Gastroesophageal sphincter (tissue), 4 donors: ENCODE measurements around the gene RRH. TPM values are rescaled to one million over a fixed set of nuclear protein-coding genes. Genes with fewer than 3 reads are reported as not detected.
"Not testable (repeated sequence)": the region's sequence is repeated elsewhere in the genome, so short reads cannot be mapped to it uniquely, and the experiment has no call there.

ENCODE experiments used
- ATAC-seq: fragments of 150-250 bp; one replicate; pipeline ENCODE4 v1.9.1; 2016; ENCODE audit warnings: mild to moderate bottlenecking, moderate library complexity
- H3K27ac ChIP-seq, 4 donors: fragments of 200-600 bp; sonication (generic) in 3 of 4; 1 replicate in 3 of 4; 2 replicates in 1 of 4; pipeline ENCODE4 v1.5.1; 2016 to 2019
- H3K27me3 ChIP-seq: fragments of 200-600 bp; sonication (generic); one replicate; pipeline ENCODE4 v1.5.1; 2019
- H3K36me3 ChIP-seq, 2 donors: fragments of 200-600 bp; sonication (generic); one replicate each; pipeline ENCODE4 v1.5.1; 2019; ENCODE audit warnings: control low read depth in 1 of 2
- H3K4me1 ChIP-seq, 3 donors: fragments of 200-600 bp; sonication (generic); 1 replicate in 2 of 3; 2 replicates in 1 of 3; pipeline ENCODE4 v1.5.1; 2016 to 2019; ENCODE audit warnings: control low read depth in 2 of 3
- H3K4me3 ChIP-seq, 2 donors: fragments of 200-600 bp; sonication (generic); one replicate each; pipeline ENCODE4 v1.5.1; 2019; ENCODE audit warnings: mild to moderate bottlenecking in 1 of 2, moderate library complexity in 1 of 2
- H3K9me3 ChIP-seq, 3 donors: fragments of 200-600 bp; sonication (generic); one replicate each; pipeline ENCODE4 v1.5.1; 2017 to 2019; ENCODE audit warnings: control low read depth in 2 of 3
- EP300 ChIP-seq: sonication (generic); formaldehyde crosslinking; IDR thresholded peaks from one replicate; pipeline ENCODE4 v1.6.1; 2017; ENCODE audit warnings: antibody characterized with exemption, mild to moderate bottlenecking
- POLR2A ChIP-seq, 2 donors: fragments of 450-650 bp; IDR thresholded peaks; one replicate each; pipeline ENCODE4 v1.6.1; 2017; ENCODE audit warnings: antibody characterized with exemption in 2 of 2, mild to moderate bottlenecking in 2 of 2, moderate library complexity in 1 of 2
- POLR2AphosphoS5 ChIP-seq: sonication (generic); formaldehyde crosslinking; IDR thresholded peaks from one replicate; pipeline ENCODE4 v1.6.1; 2017; ENCODE audit warnings: antibody characterized with exemption
- WGBS, 2 donors: methylation state at CpG; one replicate each; pipeline ENCODE4 v1.1.5; 2018; ENCODE audit warnings: low coverage in 1 of 2; 5-methylcytosine and 5-hydroxymethylcytosine counted together
- total RNA-seq, 4 donors: library from RNA; depleted of rRNA; stranded (reverse); fragments of >200 nt; gene quantifications; one replicate each; pipeline ENCODE4 v1.1.0, GENCODE V29; 2016
- TF ChIP-seq, protein P1 (sequence below), 4 experiments: fragments of 200-600 bp in 2 of 4; fragments of 450-650 bp in 2 of 4; sonication (generic) in 1 of 4; IDR thresholded peaks; one replicate each; pipeline ENCODE4 v1.5.1; 2017 to 2019; ENCODE audit warnings: antibody characterized with exemption in 4 of 4, mild to moderate bottlenecking in 2 of 4, moderate library complexity in 2 of 4

RRH gene
- total RNA-seq, result under 1 TPM in 1 of 4 donors, not detected in 3; 0.27 TPM

- Histone ChIP-seq H3K4me1 (no peaks in the 10 kb centered on the region), H3K27me3 (no peaks in the 10 kb centered on the region), H3K36me3 (peaks cover 2 to 40% of the 10 kb centered on the region in 2 donors), H3K9me3 (no peaks in the 10 kb centered on the region), H3K27ac (no peak within 1 kb of the TSS), H3K4me3 (no peak within 1 kb of the TSS)
- 86 to 91% methylated on average over 2 of the region's 2 CpGs for WGBS, 2 donors
- TF ChIP-seq POLR2A (IDR thresholded peaks at IDR 0.05) (no peak), POLR2AphosphoS5 (no peak), EP300 (no peak)
- TF ChIP-seq, protein P1, sequence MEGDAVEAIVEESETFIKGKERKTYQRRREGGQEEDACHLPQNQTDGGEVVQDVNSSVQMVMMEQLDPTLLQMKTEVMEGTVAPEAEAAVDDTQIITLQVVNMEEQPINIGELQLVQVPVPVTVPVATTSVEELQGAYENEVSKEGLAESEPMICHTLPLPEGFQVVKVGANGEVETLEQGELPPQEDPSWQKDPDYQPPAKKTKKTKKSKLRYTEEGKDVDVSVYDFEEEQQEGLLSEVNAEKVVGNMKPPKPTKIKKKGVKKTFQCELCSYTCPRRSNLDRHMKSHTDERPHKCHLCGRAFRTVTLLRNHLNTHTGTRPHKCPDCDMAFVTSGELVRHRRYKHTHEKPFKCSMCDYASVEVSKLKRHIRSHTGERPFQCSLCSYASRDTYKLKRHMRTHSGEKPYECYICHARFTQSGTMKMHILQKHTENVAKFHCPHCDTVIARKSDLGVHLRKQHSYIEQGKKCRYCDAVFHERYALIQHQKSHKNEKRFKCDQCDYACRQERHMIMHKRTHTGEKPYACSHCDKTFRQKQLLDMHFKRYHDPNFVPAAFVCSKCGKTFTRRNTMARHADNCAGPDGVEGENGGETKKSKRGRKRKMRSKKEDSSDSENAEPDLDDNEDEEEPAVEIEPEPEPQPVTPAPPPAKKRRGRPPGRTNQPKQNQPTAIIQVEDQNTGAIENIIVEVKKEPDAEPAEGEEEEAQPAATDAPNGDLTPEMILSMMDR (IDR thresholded peaks at IDR 0.05), result no peak
- ATAC-seq, result no peak
Measured at GRCh38 chr4:109827672-109828071, at the start of gene RRH. RRH (plus strand) TSS chr4:109827972; CDS start chr4:109828028, 56 bp downstream.

GRCh38 chr4:109782092-109782491 lies 45.7 kb upstream of the RRH start:
- WGBS, 2 donors, result 85% methylated on average over 2 of the region's 2 CpGs; no CpG with 5 or more reads in 1 of the 2 donors

GRCh38 chr4:109786846-109787245 lies 40.9 kb upstream of the RRH start:
- no peak for TF ChIP-seq POLR2A (IDR thresholded peaks at IDR 0.05)
- TF ChIP-seq, protein P1 (IDR thresholded peaks at IDR 0.05), result no peak
- TF ChIP-seq POLR2AphosphoS5, result no peak
- no peak for TF ChIP-seq EP300
- Histone ChIP-seq H3K36me3 (no peaks in the 10 kb centered on the region), H3K4me3 (no peak overlapping the region), H3K9me3 (no peaks in the 10 kb centered on the region), H3K27me3 (no peaks in the 10 kb centered on the region), H3K4me1 (no peaks in the 10 kb centered on the region), H3K27ac (no peak overlapping the region)
- 78 to 80% methylated on average over 1 of the region's 1 CpG for WGBS, 2 donors
- no peak for ATAC-seq

More at GRCh38 chr4:109782092-109782491, 45.7 kb upstream of the RRH start:
- H3K4me3 ChIP-seq, H3K27ac ChIP-seq, ATAC-seq, H3K4me1 ChIP-seq, H3K27me3 ChIP-seq, H3K9me3 ChIP-seq, H3K36me3 ChIP-seq: not testable (repeated sequence)

GRCh38 chr4:109787807-109788206 lies 40.0 kb upstream of the RRH start:
- no peak for ATAC-seq

DNA sequence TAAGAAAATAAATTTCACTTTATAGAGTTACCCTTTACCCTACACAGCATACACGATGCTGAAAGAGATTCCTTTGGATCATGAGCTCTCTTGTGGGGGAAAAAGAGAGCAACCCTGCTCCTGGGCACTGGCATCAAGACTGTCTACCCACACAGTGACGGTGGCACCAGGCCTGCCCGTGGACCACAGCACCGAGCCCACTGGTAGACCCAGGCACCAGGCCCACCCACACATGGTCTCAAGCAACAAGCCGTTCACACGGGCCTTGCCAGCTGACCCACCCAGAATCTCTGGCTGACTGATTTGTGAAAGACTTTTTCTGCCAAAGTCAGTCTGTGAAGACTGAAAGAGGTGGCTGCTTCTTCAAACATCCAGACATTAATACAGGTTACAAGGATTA lies 32.7 kb upstream of the RRH start:
- TF ChIP-seq, protein P1 (IDR thresholded peaks at IDR 0.05), result no peak
- no peak for TF ChIP-seq POLR2AphosphoS5
- no peak for TF ChIP-seq POLR2A (IDR thresholded peaks at IDR 0.05)
- no peak for ATAC-seq
- Histone ChIP-seq H3K27me3 (peaks cover 12% of the 10 kb centered on the region), H3K4me1 (no peaks in the 10 kb centered on the region), H3K4me3 (no peak overlapping the region), H3K27ac (no peak overlapping the region), H3K36me3 (no peaks in the 10 kb centered on the region), H3K9me3 (peaks cover 0 to 27% (median 0%) of the 10 kb centered on the region in 3 donors)
- WGBS, 2 donors, result 85 to 87% methylated on average over 2 to 4 of the region's 6 CpGs

More at GRCh38 chr4:109787807-109788206, 40.0 kb upstream of the RRH start:
- Histone ChIP-seq H3K4me1 (no peaks in the 10 kb centered on the region), H3K9me3 (no peaks in the 10 kb centered on the region), H3K4me3 (no peak overlapping the region), H3K27ac (no peak overlapping the region), H3K36me3 (no peaks in the 10 kb centered on the region), H3K27me3 (no peaks in the 10 kb centered on the region)
- 50% methylated on average over 1 of the region's 1 CpG; no CpG with 5 or more reads in 1 of the 2 donors for WGBS, 2 donors
- TF ChIP-seq POLR2AphosphoS5, result no peak
- no peak for TF ChIP-seq POLR2A (IDR thresholded peaks at IDR 0.05)
- TF ChIP-seq, protein P1 (IDR thresholded peaks at IDR 0.05), result no peak
- TF ChIP-seq EP300, result no peak
